Stimulated activated CD8-positive, alpha-beta memory T cell treated with anti-CD3 and anti-CD28 coated beads, Interleukin-2, amount 100 ng/mL, for 48 hours (primary cell): ENCODE measurements around the gene SYNM.

Experiments
- DNase-seq, 2 donors: peaks; one replicate each; pipeline ENCODE4 v3.0.0-alpha.2; 2020; ENCODE audit warnings: low read depth in 2 of 2

SYNM gene

DNA sequence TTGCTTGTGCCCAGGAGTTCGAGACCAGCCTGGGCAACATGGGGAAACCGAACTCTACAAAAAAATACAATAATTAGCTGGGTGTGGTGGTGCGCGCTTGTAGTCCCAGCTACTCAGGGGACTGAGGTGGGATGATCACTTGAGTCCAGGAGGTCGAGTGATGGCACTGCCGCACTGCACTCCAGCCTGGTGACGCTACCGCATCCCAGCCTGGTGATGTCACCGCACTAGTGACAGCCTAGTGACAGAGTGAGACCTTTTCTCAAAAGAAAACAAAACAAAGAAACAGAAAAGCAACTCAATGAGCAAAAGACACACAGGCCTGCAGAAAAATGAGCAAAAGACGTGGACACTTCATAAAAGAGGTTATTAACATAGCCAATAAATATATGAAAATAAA, 19.9 kb upstream of the SYNM start:
- DNase-seq = no peak

DNA sequence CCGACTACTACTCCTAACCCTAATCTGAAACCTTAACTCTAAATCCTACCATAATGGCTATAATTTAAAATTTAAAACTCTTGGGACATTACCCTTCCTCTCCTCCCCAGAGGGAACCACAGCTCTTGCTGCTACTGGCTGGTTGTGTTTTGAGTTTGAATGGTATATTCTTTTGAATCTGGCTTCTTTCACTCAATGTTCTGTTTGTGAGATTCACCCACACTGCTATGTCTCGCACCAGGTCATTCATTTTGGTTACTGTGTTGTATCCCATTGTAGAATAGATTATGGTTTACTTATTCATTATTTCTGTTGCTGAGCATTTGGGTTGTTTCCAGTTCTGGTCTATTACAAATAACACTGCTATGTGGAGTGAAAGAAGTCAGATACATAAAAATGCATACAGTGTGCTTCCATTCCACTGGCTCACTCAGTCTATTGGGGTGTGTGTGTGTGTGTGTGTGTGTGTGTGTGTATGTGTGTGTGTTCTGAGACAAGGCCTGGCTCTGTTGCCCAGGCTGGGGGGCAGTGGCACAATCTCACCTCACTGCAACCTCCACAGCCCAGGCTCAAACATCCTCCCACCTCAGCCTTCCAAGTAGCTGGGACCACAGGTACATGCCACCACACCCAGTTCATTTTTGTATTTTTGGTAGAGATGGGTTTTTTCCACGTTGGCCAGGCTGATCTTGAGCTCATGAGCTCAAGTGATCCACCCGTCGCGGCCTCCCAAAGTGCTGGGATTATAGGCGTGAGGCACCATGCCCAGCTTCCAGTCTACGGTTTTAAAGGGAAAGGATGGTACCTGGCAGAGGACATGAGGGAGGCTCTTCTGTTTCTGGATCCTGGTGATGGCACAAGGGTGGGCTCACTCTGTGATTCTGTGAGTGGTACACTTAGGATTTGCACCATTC, 19.2 kb upstream of the SYNM start:
- DNase-seq = no peak

DNA sequence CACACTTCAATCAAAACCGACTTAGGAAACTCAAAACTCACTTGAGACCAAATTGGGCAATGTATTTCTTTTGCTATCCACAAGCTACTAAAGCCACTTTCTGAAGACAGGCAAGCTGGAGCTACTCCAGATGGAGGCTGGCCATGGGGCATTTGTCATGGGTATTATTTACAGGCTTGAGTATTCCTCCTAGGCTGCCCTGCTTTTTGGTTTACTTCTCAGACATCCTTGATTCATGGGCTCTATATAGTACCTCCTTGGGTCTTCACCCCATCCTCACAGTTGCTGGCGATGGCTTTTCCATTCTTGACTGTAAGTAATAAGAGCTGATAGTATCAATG, 18.6 kb upstream of the SYNM start:
- DNase-seq = no peak

DNA sequence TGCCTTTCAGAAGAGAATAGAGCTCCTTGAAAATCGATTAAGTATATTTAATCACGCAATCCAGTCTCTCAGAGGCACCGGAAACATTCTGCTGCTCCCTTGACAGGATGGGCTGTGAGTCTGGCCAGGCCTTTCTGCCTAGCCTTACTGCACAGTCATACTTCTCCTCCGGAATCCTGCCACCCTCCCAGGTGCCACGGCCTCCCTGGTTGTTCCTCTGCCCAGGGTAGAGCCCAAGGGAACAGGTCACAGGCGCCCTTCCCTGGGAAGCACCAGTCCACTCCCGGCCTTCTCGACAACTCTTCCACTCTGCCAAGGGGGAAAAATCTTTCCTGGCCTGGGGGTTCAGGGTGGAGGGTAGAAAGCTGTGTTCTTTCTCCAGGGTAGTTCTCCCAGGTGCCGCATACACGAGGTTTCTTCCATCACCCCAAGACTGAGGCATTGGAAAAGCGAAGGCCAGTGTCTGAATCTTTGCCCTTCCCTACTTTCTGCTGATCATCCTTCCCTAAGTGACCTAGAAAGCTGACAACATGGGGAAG, 17.4 kb upstream of the SYNM start:
- no peak for DNase-seq

DNA sequence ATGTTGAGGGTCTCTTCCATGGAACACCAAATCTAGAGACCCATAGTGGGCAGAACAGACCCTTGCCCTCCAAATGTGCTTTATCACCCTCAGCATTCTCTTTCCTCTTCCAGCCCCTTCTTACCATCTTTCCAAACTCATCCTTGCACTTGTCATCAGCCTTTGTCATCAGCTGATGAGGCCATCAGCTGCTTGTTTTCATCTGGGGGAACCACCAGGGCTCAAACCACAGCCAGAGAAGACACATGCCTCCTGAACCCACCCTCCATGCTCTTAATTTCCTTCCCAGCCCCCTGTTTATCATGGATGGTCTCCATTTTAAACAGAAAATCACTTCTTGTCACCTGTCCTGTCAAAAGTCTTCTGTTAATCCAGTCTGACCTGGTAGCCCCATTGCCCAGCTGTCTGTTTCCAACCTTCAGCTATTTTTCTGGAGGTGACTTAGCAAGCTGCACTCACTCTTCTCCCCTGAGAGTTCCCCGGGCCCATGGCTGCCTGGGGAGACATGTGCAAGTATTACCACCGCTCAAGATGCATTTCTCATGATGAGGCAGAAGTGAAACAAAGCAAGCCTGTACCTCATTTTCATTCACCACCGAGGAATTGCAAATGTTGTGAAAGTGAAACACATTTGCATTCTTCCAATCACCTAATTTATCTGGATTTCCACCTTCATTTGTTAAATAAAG, 14.7 kb upstream of the SYNM start:
- DNase-seq = no peak

DNA sequence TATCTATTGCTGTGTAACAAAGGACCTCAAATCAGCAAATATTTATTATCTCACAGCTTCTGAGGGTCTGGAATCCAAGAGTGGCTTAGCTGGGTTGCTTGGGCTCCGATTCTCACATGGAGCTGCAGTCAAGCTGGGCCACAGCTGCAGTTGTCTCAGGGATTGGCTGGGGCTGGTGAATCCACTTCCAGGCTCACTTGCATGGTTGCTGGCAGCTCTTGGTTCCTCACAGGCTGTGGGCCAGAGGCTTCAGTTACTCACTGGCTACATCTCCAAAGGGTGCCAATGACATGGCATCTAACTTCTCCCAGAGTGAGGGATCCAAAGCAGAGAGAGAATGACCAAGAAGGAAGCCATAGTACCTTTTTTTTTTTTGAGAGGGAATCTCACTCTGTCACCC, 13.9 kb upstream of the SYNM start:
- DNase-seq = no peak

DNA sequence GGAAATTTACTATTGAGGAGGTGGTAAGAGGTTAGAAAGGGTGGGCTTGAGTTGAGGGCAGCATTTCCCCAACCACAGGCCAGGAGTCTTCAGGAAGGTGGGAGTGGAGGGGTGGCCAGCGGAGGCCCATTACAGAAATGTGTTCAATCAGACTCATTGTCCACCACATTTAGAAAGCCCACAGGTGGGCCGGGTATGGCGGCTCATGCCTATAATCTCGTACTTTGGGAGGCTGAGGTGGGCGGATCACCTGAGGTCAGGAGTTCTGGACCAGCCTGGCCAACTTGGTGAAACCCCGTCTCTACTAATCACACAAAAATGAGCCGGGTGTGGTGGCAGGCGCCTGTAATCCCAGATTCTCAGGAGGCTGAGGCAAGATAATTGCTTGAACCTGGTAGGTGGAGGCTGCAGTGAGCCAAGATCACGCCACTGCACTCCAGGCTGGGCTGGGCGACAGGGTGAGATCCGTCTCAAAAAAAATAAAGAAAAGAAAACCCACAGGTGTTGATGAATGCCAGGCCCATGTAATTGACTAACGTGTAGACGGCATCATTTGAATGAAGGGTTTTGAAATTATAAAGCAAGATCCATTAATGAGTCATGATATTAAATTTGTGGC, 12.2 kb upstream of the SYNM start:
- DNase-seq = no peak

DNA sequence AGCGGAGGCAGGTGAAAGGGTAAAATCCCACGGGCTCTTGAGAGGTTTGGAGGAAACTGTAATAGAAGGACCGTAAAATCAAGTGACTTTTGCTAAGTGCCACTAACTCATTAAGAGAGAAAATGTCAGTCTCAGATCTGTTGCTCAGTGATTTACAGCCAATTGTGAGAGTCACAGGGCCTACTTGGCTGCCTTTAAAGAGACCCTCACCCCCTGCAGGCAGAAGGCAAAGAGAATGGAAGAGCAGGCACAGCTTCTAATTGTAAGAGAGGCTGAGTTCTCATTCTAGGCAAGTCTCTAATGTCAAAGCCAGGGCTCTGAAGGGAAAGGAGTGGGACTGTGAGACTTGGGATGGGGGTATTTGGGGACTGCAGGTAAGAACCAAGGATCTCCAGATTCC, 9.3 kb upstream of the SYNM start:
- no peak for DNase-seq

DNA sequence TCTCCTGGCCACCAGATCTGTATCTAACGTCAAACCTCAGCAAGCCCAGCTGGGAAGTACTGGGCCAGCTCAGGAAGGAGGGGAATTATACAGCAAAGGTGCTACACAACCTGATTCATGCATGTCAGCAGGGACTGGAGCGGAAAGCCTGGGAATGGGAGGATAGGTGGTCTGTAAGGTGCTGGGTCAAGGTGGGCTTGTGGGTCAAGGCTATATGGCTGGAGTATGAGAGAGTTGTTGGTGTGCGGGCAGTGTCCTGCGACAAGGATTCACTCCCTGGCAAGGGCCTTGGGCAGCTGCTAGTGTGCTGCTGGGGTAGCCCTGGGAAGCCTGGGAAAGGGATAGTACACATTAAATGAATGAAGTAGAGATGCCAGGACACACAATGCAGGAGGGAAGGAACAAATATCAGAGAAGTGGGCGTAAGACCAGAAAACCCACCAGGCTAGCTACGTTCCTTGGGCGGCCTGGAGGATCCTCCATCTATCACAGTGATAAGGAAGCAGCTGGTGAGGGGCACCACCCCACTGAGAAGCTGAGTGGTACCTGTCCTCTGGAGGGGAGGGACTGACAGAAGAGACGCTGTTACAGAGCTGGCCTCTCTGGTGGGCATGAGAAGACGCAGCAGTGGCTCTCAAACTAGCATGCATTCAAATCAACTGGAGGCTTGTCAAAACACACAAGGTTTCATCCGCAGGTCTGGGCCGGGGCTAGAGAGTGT, 8.5 kb upstream of the SYNM start:
- no peak for DNase-seq

DNA sequence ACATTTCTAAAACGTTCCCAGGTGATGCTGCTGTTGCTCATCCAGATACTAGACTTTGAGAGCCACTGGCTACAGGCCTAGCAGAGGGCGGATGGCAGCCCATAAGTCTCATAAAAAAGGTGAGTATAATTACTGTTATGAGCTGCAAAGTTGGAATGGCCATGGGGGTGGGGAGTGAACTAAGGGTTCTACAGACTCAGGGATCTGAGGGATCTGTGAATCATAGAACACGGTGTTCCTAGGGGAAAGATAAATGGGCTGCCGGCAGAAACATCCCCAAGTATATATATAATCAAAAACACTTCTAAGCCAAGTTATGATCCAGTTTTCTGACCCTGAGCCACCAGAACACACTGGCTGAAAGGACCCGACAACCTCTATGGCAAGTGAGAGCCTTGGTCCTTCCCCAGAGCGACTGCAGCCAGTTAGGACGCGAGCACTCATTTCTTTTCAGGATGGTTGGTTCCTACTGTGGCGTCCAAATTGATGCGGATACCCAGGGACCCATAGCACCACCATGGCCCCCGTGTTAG, 7.9 kb upstream of the SYNM start:
- DNase-seq = no peak

DNA sequence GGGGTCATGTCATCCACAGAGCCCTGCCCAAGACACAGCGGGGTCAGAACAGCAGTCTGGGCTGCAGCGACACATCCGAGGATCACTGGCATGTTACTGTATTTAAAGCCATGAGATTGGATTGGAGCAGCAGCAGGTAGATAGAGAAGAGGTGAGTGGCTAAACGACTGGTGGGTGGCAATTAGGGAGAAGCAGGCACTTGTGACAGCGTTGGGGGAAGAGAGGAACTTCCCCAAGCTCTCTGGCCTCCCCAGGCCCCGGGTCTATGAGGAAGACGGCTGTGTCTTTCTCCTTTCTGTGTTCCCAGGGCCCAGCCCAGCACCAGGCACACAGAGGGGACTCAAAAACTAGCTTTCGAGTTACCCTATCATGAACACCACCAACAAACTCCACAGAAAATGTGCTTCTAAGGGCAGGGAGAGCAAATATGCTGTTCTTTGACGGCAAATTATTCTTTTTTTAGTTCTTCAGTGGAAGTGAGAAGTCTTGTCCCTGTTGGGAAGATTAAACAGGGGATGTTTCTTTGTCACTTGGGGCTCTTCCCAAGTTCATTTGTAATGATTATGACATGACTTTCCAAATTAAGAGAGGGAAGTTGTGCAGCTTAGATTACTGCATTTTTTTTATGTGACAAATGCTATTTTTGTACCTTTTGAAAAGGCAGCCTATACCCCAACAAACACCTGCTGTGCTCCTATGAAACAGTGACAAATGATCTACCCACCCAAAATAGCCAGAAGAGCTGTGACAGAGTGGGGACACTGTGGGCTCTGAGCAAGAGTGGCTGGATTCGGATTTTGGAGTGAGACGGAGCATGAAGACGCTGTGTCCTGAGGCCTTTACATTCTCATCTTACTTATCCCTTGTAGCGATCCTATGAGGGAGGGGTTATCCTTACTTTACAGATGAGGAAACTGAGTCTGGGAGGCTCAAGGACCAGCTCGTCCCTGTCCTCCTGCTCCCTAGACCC, 7.2 kb upstream of the SYNM start:
- DNase-seq = no peak

DNA sequence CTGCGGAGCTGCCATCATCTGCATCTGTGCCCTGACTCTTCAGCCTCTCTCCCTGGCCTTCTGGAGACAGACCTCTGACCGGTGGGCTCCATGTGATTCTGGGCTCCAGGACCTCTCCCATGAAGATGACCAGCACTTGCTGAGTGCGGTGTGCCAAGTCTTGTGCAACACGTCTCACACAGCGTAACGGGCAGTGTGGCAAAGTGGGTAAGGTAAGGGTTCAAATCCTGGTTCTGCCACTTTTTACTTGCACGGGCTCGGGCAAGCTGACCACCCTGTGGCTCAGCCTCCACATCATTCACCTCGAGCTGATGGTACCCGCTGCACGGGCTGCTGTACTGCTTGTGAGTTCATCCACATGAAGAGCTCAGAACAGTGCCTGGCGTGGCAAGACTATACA, 6.5 kb upstream of the SYNM start:
- no peak for DNase-seq

DNA sequence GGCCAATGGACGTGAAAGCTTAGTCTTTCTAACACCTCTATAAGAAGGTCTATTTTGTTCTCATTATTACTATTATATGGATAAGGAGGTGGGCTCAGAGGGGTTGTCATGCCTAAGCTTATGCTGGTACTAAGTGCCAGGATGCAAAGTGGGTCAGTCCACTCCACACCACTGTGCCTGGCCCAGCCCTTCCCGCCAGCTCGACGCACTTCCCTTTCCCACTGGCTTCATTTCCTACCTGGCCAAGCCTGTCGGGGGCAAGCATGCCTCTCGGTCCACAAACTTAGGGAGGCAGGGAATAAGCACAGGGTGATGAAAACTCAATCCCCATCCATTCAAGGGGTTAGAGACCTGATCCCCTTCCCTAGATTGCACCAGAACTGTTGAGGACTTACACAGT, 5.9 kb upstream of the SYNM start:
- DNase-seq = no peak

DNA sequence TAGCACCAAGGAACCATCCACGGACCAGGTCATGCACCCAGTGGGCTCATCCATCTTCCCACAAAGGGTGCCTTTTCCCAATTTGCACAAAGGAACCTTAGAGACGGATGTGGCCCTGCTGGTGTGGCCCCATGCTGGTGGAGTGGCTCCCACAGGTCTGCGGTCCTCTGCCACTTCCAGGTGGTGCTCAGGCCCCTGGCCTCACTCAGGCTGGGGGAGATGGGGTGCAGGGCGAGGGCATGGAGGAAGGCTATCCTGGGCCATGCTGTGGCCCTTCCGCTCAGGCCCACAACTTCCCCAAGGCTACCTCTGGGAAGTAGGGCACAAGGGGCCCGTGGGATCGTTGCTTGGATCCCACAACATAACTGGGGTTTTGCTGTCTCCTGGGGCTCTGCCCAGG, 5.2 kb upstream of the SYNM start:
- no peak for DNase-seq

DNA sequence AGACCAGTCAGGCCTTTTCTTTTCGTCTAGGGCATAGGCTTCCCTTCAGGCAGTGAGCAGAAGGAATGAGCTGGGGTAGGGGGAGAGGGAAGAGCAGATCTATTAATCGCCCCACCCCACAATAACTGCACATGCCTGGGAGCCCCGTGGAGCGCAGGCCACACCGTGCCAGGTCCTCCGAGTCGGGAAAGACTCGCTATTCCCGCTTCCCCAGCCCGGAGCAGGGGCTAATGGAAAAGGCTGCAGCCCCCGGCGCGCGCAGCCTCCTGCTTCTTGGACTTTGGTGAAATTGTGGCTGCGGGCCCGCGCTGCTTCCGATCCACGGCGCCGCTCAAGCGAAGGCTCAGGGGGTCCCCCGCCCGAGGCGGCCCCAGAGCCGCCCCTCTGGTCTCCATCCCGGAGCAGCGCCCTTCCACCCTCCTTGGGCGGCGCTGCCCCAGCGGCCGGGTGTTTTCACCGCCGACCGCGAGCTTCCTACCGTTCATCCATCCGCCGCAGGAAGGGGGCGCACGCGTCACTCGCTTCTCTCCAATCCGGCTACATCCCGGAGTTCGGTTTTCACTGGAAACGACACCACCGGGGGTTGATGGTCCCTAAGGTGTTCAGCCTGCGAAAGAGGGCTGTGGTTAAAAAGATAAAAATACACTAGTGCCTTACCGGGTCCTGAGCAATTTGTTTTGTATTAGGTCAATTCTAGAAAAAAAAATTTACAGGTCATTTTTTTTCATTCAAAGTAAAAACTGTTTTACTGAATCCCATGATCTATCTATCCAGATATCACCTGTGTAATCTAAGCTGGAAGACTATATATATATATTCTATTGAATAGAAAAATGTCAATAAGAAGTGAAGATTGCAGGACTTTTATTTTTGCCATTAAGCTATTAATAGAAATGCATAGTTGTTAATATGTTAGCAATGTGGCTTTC, 4.4 kb upstream of the SYNM start:
- peak in 1 of 2 donors; percentile 43 for DNase-seq

DNA sequence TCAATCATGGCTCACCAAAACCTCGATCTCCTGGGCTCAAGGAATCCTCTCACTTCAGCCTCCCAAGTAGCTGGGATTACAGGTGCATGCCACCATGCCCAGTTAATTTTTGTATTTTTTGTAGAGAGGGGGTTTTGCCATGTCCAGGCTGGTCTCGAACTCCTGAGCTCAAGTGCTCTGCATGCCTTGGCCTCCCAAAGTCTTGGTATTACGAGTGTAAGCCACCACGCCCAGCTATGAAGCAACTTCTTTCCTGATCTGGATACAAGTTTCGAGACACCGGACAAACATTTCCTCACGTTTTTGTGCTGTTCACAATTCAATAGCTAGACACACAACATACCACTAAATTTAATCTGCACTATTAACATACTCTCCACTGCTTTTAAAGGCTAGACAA, 3.4 kb upstream of the SYNM start:
- no peak for DNase-seq

DNA sequence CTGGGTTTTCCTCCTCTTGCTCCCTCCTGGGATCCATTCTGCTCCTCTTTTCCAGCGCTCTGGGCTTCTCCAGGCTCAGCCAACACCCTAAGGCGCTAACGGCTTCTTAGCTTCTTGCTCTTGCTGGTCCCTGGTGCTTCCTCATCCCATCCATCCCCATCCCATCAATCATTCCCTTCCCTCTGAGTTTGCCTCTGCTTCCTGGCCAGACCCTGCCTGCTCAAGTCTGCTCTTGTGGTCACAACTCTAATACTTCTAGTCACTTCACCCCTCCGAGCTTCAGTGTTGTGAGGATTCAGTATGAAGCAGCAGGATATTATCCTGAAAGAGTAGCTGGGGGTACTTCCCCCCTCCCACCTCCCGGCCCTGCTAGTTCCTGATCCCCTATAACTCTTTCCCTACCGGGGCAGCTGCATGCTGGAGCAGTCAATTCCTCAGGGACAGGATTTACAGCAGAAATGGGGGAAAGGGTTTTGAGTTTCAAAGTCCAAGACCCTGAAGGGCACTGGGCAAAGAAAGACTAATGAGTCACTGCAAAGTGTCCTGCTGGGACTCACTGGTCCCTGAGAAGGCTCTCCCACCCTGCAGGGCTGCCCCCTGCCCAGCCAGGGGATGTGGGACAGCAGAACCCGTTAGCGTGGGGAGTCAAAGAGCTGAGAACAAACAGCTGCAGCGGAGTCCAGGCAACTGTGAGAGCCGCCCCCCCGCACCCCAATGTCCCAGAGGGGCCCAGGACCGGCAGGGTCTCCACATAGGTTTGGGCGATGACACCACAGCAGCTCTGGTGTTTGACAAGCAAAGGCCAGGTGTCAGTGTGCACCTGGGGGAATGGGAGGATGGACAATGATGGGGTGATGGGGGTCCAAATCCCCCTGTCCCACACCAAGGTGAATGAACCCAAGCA, 2.3 kb upstream of the SYNM start:
- no peak for DNase-seq

DNA sequence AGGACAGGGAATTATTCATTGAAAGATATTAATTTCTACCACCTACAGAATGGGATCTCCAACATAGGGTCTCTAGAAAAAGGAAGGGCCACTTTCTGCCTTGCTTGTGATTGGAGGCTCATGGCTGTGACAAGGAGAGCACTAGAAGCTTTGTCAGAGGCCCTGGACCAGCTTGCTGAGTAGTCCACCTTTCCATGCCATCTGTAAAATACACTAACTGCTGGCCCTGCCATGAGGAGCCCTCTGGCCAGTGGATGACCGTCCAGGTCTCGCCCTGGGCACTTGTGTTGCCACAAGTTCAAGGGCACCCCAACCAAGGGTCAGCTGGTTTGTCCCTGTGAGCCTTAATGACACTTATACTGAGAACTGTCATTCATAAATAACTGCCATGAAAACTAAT, 1.6 kb upstream of the SYNM start:
- no peak for DNase-seq
